ENCODE data around the gene CST9L. TPM values are rescaled to one million over a fixed set of nuclear protein-coding genes. Genes with fewer than 3 reads are reported as not detected.

The CST9L gene
- total and polyA plus RNA-seq, 7 donors = not detected

DNA sequence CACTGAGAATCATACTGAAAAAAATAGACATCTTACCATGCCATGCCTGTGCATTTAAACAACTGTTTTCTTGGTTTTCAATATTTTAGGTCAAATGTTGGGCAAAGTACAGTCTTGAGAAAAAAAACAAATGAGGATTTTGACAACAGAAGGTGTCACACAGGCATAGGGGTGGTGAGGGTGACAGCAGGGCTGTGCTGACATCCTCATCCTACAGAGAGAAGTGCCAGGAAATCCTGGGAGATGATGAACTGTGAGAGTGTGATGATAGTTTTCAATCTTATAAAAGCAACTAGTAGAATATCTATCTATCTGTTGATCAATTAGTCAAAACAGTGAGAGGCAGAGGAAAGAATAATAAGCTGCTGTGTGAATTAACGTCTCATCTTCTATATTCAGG is 53.4 kb downstream of the CST9L start:
- no peaks in the 10 kb centered on the region for H3K4me1 ChIP-seq
- no peak for DNase-seq
- no peak overlapping the region for H3K4me3 ChIP-seq
- no peaks in the 10 kb centered on the region for H3K27me3 ChIP-seq
- TF ChIP-seq EP300 (IDR thresholded peaks at IDR 0.05) (no peak), POLR2AphosphoS5 (IDR thresholded peaks at IDR 0.05) (no peak), POLR2A (IDR thresholded peaks at IDR 0.05) (no peak)
- TF ChIP-seq, protein P1, sequence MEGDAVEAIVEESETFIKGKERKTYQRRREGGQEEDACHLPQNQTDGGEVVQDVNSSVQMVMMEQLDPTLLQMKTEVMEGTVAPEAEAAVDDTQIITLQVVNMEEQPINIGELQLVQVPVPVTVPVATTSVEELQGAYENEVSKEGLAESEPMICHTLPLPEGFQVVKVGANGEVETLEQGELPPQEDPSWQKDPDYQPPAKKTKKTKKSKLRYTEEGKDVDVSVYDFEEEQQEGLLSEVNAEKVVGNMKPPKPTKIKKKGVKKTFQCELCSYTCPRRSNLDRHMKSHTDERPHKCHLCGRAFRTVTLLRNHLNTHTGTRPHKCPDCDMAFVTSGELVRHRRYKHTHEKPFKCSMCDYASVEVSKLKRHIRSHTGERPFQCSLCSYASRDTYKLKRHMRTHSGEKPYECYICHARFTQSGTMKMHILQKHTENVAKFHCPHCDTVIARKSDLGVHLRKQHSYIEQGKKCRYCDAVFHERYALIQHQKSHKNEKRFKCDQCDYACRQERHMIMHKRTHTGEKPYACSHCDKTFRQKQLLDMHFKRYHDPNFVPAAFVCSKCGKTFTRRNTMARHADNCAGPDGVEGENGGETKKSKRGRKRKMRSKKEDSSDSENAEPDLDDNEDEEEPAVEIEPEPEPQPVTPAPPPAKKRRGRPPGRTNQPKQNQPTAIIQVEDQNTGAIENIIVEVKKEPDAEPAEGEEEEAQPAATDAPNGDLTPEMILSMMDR (IDR thresholded peaks at IDR 0.05) = no peak
- 36 to 72% methylated on average over 1 of the region's 1 CpG for WGBS, 2 donors
- no peaks in the 10 kb centered on the region for H3K36me3 ChIP-seq
- intact Hi-C loops (cut with DNase I) = no loop called here
- H3K27ac ChIP-seq = no peak overlapping the region
- no peaks in the 10 kb centered on the region for H3K9me3 ChIP-seq

Other genes with a start within 250 kb of the CST9L start
- 10 to 100 TPM; 19.9 to 57.6 (median 29.3) TPM for gene NXT1, start 217.7 kb downstream of the CST9L start, total RNA-seq
- gene NXT1, start 217.7 kb downstream of the CST9L start, polyA plus RNA-seq = 10 to 100 TPM in 2 of 3 donors, 1 to 10 TPM in 1; 8.1 to 22.3 (median 10.8) TPM
- gene GZF1, start 206.3 kb downstream of the CST9L start, total RNA-seq = 10 to 100 TPM; 13.0 to 17.5 (median 17.1) TPM
- gene GZF1, start 206.3 kb downstream of the CST9L start, polyA plus RNA-seq = 1 to 10 TPM; 2.4 to 6.0 (median 4.9) TPM
- 10 to 100 TPM; 14.4 to 22.9 (median 20.9) TPM for gene NAPB, start 147.0 kb downstream of the CST9L start, total RNA-seq
- 1 to 10 TPM; 3.9 to 6.4 (median 4.2) TPM for gene NAPB, start 147.0 kb downstream of the CST9L start, polyA plus RNA-seq
- not detected for gene CSTL1, start 128.8 kb downstream of the CST9L start, total RNA-seq
- not detected for gene CSTL1, start 128.8 kb downstream of the CST9L start, polyA plus RNA-seq
- not detected for gene CST11, start 115.6 kb downstream of the CST9L start, total RNA-seq
- not detected for gene CST11, start 115.6 kb downstream of the CST9L start, polyA plus RNA-seq
- not detected for gene CST8, start 77.4 kb downstream of the CST9L start, total RNA-seq
- gene CST8, start 77.4 kb downstream of the CST9L start, polyA plus RNA-seq = not detected
- gene CST9, start 37.4 kb upstream of the CST9L start, total RNA-seq = not detected
- not detected for gene CST9, start 37.4 kb upstream of the CST9L start, polyA plus RNA-seq
- 1,000 to 10,000 TPM in 3 of 4 donors, 100 to 1,000 TPM in 1; 693 to 1,250 (median 1,143) TPM for gene CST3, start 69.5 kb upstream of the CST9L start, total RNA-seq
- gene CST3, start 69.5 kb upstream of the CST9L start, polyA plus RNA-seq = 100 to 1,000 TPM; 344 to 429 (median 409) TPM
- gene CST4, start 120.6 kb upstream of the CST9L start, total RNA-seq = not detected
- gene CST4, start 120.6 kb upstream of the CST9L start, polyA plus RNA-seq = not detected
- gene CST1, start 182.5 kb upstream of the CST9L start, total RNA-seq = not detected
- under 1 TPM in 1 of 3 donors, not detected in 2; 0.48 TPM for gene CST1, start 182.5 kb upstream of the CST9L start, polyA plus RNA-seq

All from sigmoid colon (tissue), 7 donors.